MG63 (cell line): ENCODE data around the gene NAALADL2. TPM values are rescaled to one million over a fixed set of nuclear protein-coding genes. Genes with fewer than 3 reads are reported as not detected.

ENCODE experiments used
- DNase-seq: peaks from one replicate; pipeline ENCODE4 v3.0.0-alpha.2; 2020
- H3K27me3 ChIP-seq: fragments of 250-450 bp; sonication (Bioruptor Pico); 2 replicates; pipeline ENCODE4 v1.5.1; 2020; ENCODE audit warnings: mild to moderate bottlenecking, moderate library complexity
- H3K36me3 ChIP-seq: fragments of 250-450 bp; sonication (Bioruptor Pico); 2 replicates; pipeline ENCODE4 v1.5.1; 2020; ENCODE audit warnings: mild to moderate bottlenecking, moderate library complexity
- H3K4me3 ChIP-seq: fragments of 250-450 bp; sonication (Bioruptor Pico); 2 replicates; pipeline ENCODE4 v1.5.1; 2020; ENCODE audit warnings: mild to moderate bottlenecking, moderate library complexity
- H3K9me3 ChIP-seq: fragments of 250-450 bp; sonication (Bioruptor Pico); 2 replicates; pipeline ENCODE4 v1.5.1; 2020; ENCODE audit warnings: mild to moderate bottlenecking, moderate library complexity
- total RNA-seq: library from RNA; depleted of rRNA; stranded (reverse); fragments of >200 nt; shearing (Covaris generic); gene quantifications from 2 replicates; pipeline ENCODE4 v1.2.3, GENCODE V29; 2014; ENCODE audit warnings: low replicate concordance

NAALADL2 gene
- total RNA-seq, 1 experiment from 2014 or later, result 1.6 TPM

GRCh38 chr3:175304404-175304803 is 445.3 kb downstream of the NAALADL2 start:
- peaks cover 1% of the 10 kb centered on the region; the same call in 1 of the 2 replicates for H3K9me3 ChIP-seq
- DNase-seq, result no peak
- no peaks in the 10 kb centered on the region for H3K36me3 ChIP-seq
- H3K4me3 ChIP-seq, result no peak overlapping the region
- H3K27me3 ChIP-seq, result no peaks in the 10 kb centered on the region

GRCh38 chr3:175307642-175308041 is 448.5 kb downstream of the NAALADL2 start:
- no peak for DNase-seq
- Histone ChIP-seq H3K36me3 (no peaks in the 10 kb centered on the region), H3K4me3 (no peak overlapping the region), H3K9me3 (no peaks in the 10 kb centered on the region), H3K27me3 (no peaks in the 10 kb centered on the region)

GRCh38 chr3:175308097-175308496 is 449.0 kb downstream of the NAALADL2 start:
- Histone ChIP-seq H3K36me3 (no peaks in the 10 kb centered on the region), H3K9me3 (no peaks in the 10 kb centered on the region), H3K4me3 (no peak overlapping the region), H3K27me3 (no peaks in the 10 kb centered on the region)
- no peak for DNase-seq

GRCh38 chr3:175310046-175310445 is 450.9 kb downstream of the NAALADL2 start:
- no peaks in the 10 kb centered on the region for H3K27me3 ChIP-seq
- no peak for DNase-seq

GRCh38 chr3:175311404-175311803 is 452.3 kb downstream of the NAALADL2 start:
- DNase-seq, result no peak
- H3K9me3 ChIP-seq, result no peaks in the 10 kb centered on the region

More at GRCh38 chr3:175310046-175310445, 450.9 kb downstream of the NAALADL2 start:
- H3K36me3 ChIP-seq, result no peaks in the 10 kb centered on the region
- H3K9me3 ChIP-seq, result no peaks in the 10 kb centered on the region
- H3K4me3 ChIP-seq, result no peak overlapping the region

GRCh38 chr3:175311946-175312345 is 452.8 kb downstream of the NAALADL2 start:
- Histone ChIP-seq H3K27me3 (no peaks in the 10 kb centered on the region), H3K9me3 (no peaks in the 10 kb centered on the region), H3K4me3 (no peak overlapping the region), H3K36me3 (no peaks in the 10 kb centered on the region)
- no peak for DNase-seq

More at GRCh38 chr3:175311404-175311803, 452.3 kb downstream of the NAALADL2 start:
- Histone ChIP-seq H3K4me3 (no peak overlapping the region), H3K27me3 (no peaks in the 10 kb centered on the region), H3K36me3 (no peaks in the 10 kb centered on the region)

GRCh38 chr3:175312791-175313190 is 453.7 kb downstream of the NAALADL2 start:
- H3K36me3 ChIP-seq, result no peaks in the 10 kb centered on the region
- H3K27me3 ChIP-seq, result no peaks in the 10 kb centered on the region
- H3K9me3 ChIP-seq, result no peaks in the 10 kb centered on the region
- no peak overlapping the region for H3K4me3 ChIP-seq
- no peak for DNase-seq

GRCh38 chr3:175316799-175317198 is 457.7 kb downstream of the NAALADL2 start:
- no peaks in the 10 kb centered on the region for H3K27me3 ChIP-seq
- H3K4me3 ChIP-seq, result no peak overlapping the region
- no peaks in the 10 kb centered on the region for H3K9me3 ChIP-seq
- no peaks in the 10 kb centered on the region for H3K36me3 ChIP-seq
- no peak for DNase-seq

GRCh38 chr3:175325440-175325839 is 466.3 kb downstream of the NAALADL2 start:
- no peak overlapping the region for H3K4me3 ChIP-seq
- no peaks in the 10 kb centered on the region for H3K36me3 ChIP-seq
- no peaks in the 10 kb centered on the region for H3K27me3 ChIP-seq
- DNase-seq, result peak; percentile 11
- 0 out of 2 replicates have a peak, but pooled peaks cover 1% of the 10 kb centered on the region for H3K9me3 ChIP-seq

GRCh38 chr3:175326041-175326440 is 466.9 kb downstream of the NAALADL2 start:
- Histone ChIP-seq H3K4me3 (no peak overlapping the region), H3K36me3 (no peaks in the 10 kb centered on the region), H3K9me3 (0 out of 2 replicates have a peak, but pooled peaks cover 2% of the 10 kb centered on the region), H3K27me3 (no peaks in the 10 kb centered on the region)
- DNase-seq, result no peak

GRCh38 chr3:175329373-175329772 is 470.2 kb downstream of the NAALADL2 start:
- peaks cover 5% of the 10 kb centered on the region; the same call in 1 of the 2 replicates for H3K9me3 ChIP-seq
- no peaks in the 10 kb centered on the region for H3K27me3 ChIP-seq
- DNase-seq, result no peak

GRCh38 chr3:175335229-175335628 is 476.1 kb downstream of the NAALADL2 start:
- Histone ChIP-seq H3K27me3 (no peaks in the 10 kb centered on the region), H3K9me3 (peaks cover 5% of the 10 kb centered on the region; the same call in 1 of the 2 replicates), H3K36me3 (no peaks in the 10 kb centered on the region), H3K4me3 (no peak overlapping the region)
- no peak for DNase-seq

More at GRCh38 chr3:175329373-175329772, 470.2 kb downstream of the NAALADL2 start:
- Histone ChIP-seq H3K4me3 (no peak overlapping the region), H3K36me3 (no peaks in the 10 kb centered on the region)

- no peak overlapping the region for H3K4me3 ChIP-seq
- H3K36me3 ChIP-seq, result no peaks in the 10 kb centered on the region
- H3K9me3 ChIP-seq, result peaks cover 3% of the 10 kb centered on the region; the same call in 1 of the 2 replicates
- H3K27me3 ChIP-seq, result no peaks in the 10 kb centered on the region
- no peak for DNase-seq
Observed at GRCh38 chr3:175336406-175337133, 477.4 kb downstream of the NAALADL2 start.

GRCh38 chr3:175337631-175338030 is 478.5 kb downstream of the NAALADL2 start:
- no peak for DNase-seq
- Histone ChIP-seq H3K9me3 (no peaks in the 10 kb centered on the region), H3K4me3 (no peak overlapping the region), H3K36me3 (no peaks in the 10 kb centered on the region), H3K27me3 (no peaks in the 10 kb centered on the region)

- peak; percentile 85 for DNase-seq
- Histone ChIP-seq H3K9me3 (no peaks in the 10 kb centered on the region), H3K4me3 (no peak overlapping the region), H3K36me3 (no peaks in the 10 kb centered on the region), H3K27me3 (no peaks in the 10 kb centered on the region)
Observed at GRCh38 chr3:175338775-175339535, 479.8 kb downstream of the NAALADL2 start.

GRCh38 chr3:175340338-175341015 is 481.3 kb downstream of the NAALADL2 start:
- DNase-seq, result no peak
- H3K9me3 ChIP-seq, result no peaks in the 10 kb centered on the region
- H3K36me3 ChIP-seq, result no peaks in the 10 kb centered on the region
- H3K4me3 ChIP-seq, result no peak overlapping the region
- H3K27me3 ChIP-seq, result no peaks in the 10 kb centered on the region

- Histone ChIP-seq H3K9me3 (no peaks in the 10 kb centered on the region), H3K36me3 (no peaks in the 10 kb centered on the region), H3K4me3 (no peak overlapping the region), H3K27me3 (no peaks in the 10 kb centered on the region)
- no peak for DNase-seq
Observed at GRCh38 chr3:175342196-175342595, 483.1 kb downstream of the NAALADL2 start.
